GM21723 (cell line): ENCODE measurements around the gene PIRT.
"Not testable (repeated sequence)": the region's sequence is repeated elsewhere in the genome, so short reads cannot be mapped to it uniquely, and the experiment has no call there.

Source experiments
- ATAC-seq: cut with Tn5 transposase; IDR thresholded peaks from one replicate; pipeline ENCODE4 v1.9.1; 2021; ENCODE audit warnings: mild to moderate bottlenecking, moderate library complexity; ENCODE audit not compliant: unreplicated experiment

The PIRT gene

DNA sequence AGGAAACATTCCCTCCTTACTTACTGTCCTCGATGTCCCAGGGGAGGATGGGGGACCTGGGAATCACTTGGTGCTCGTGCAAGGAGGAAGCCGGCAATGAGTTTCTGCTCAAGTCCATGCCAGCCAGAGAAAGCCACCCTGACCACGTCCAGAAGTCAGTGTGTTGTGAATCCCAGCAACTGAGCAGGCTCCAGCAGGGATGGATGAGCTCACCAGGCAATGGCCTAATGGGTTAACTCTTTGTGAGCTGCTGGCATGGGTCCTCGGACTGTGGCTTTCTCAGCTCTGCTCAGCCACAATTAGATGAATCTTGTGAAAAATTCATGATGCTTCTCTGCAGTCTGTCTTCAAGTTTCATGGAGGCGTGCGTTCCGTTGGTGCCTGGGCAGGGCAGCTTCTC is at the start of gene PIRT:
Gene PIRT, minus strand, starts transcription at position 167 of the 400 bp plus-strand sequence. CDS start 12,442 bp downstream, outside the sequence.
- no peak for ATAC-seq

DNA sequence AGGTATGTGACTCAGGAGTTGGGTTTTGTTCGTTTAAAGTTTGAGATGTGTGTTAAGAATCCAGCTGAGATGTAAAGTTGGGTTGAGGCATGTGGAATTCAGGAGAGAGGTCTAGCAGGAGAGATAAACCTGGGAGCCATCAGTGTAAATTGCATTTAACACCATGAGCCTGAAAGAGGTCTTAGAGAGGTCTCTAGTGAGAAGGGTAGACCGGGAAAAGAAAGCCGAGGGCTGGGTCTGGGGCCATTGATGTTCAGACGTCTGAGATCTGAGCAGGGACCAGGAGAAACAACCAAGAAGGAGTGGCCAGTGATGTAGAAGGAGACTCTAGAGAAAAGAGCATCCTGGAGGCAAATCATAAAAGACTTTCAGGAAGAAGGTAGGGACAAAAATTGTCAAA is 44.1 kb upstream of the PIRT start:
- no peak for ATAC-seq

DNA sequence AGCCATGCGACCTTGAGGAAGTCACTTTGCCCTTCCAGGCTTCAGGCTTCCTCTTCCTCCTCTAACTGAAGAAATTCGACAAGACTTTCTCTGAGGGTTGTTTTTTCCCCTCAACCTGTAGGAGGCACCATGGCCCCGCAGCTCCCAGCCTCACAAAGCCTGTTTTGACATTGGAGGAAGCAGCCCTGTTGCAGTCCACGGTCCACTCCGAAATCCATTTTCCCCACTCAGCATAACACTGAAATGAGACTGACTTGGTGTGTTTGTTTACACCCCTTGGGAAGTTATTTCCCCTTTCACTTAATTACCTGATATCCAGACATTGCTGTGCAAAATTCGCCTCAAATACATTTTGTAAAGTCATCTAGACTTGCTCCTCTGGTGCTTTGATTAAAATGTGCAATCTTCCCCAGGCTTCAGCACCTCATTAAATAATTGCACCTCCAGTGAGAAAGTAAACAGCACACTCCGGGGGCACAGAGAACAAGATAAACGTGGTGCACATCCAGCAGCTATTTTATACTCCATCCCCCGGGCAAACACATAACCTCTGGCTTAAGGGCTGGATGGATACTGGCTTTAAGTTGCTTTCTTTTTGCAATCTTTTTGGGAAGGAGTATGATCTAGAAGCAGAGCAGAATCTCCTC is 41.4 kb upstream of the PIRT start:
- no peak for ATAC-seq

DNA sequence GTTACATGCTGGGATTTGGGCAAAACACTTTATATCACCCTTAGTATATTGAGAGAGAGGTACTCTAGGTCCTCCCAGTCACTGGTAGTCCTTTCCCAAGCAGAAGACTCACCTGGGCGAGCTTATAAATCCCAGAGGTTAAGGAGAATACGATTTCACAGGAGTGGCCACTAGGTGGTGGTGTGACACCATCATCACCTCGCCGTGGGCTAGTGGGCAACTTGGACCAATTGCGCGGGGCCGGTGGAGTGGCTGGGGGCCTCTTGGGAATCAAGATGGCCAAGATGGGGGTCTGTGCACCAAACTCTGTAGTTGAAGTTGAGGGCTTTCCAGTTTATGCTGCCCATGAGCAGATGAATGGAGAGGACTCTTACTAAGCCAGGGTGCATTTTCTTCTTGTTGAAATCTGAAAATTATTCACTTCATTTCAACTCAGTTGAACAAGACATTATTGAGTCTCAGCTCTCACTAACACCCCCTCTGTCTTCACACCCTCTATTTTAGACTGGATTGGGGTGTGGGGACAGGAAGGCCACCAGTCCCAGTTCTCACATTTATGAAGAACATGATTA is 38.2 kb upstream of the PIRT start:
- no peak for ATAC-seq

DNA sequence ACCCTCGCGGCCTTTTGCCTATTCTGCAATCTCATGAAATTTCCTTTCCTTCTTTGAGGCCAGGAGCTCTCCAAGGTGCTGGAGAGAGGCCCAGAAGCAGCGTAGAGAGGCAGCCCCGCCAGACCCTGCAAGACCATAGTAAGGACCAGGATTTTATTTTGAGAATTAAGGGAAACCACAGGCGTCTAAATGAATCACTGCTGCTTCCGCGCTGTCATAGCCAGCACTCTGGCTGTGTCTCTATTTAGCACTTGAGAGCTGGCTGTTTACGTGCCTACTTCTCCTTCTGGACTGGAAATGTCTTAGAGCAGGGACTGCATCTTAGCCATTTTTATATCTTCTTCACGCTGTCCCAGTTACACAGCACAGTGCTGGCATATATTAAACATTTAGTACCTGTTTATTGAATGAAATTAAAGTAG is 37.6 kb upstream of the PIRT start:
- ATAC-seq = no peak

DNA sequence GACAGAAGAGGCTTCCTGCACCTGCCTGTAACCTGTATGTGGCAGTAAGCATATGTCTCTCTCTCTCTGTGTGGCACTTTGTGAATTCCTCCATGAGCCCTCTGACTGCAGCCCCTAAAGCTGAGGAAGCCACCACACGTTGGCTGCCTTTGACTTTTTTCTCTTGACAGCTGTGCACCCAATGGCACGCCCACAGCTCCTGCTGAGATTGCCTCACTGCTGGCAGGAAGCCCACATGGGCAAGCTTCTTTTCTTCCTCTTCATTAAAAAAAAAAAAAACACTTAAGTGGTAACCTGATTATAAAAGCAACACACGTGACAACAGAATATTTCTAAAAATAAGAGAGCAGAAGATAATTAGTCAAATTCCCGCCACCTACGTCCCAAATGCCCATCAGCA is 34.0 kb upstream of the PIRT start:
- no peak for ATAC-seq

DNA sequence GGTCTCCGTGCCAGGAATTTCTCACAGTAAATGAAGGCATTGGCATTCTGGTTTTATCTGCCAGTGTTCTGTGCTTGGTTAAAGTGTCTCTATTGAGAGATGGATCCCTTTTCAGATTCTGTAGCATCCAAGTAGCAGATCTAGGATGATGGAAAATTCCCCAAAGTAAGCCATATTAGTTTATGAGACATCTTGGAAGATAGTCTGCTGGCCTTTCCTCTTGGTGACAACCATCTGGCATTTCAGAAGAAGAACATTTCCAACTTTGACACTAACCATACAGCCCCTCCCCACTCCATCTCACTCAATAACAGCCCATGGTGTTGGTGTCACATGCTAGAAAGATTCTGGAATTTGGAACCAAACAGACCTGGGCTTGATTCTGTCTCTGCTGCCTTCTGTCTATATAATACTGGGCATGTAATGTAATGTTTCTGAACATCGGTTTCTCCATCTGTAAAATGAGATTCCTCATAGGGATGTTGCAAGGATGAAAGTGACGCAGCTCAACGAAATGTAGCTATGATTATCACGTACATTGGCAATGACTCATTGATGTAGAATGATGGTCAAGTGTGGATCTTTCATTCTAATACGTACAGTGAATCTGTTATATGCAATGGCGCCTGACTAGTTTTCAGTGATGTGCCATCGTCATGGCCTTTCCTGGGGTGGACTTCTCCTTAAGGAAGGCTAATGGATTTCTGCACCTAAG is 32.6 kb upstream of the PIRT start:
- no peak for ATAC-seq

DNA sequence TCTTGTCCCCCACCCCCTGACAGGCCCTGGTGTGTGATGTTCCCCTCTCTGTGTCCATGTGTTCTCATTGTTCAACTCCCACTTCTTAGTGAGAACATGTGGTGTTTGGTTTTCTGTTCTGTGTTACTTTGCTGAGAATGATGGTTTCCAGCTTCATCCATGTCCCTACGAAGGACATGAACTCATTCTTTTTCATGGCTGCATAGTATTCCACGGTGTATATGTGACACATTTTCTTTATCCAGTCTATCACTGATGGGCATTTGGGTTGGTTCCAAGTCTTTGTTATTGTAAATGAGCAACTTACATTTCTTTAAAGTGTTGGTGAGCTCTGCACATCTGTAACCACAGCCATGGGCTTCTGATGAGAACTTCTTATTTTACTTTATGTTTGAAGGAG is 30.9 kb upstream of the PIRT start:
- not testable (repeated sequence) for ATAC-seq

DNA sequence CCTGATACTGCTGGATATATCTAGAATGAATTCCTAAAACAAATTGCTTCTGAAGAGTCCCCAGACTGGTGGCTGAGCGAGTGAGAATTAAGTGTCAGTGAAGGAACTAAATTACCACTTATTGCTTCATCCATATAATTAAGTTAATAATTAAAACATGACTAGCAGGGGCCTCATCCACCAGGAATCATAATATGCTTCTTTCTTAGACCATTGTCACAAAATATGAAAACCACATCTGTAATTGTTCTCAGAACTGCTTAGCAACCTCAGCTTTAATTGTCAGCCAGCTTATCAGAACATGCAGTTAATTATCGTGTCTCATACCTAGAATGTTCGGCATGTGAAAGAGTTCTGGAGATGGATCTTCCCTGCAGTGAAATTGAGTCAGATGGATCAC is 21.2 kb upstream of the PIRT start:
- ATAC-seq = no peak

DNA sequence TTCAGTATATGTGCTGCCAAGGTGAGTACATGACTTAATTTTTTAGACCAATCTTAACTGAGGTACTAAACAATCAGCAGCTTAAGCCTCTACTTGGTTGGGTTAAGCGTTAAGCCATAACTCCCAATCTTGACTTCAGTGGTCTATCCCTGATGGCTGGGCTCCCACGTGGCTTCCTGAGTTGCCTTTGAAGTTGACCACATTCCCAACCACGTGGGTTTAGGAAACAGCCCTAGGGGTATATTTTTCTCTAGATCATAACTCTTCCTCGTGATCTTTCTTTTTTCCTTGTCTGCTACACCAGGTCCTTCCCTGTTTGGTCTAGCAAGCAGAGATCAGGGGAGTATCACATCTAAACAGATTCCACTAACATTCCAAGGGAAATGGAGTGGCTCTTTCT is 20.1 kb upstream of the PIRT start:
- no peak for ATAC-seq

DNA sequence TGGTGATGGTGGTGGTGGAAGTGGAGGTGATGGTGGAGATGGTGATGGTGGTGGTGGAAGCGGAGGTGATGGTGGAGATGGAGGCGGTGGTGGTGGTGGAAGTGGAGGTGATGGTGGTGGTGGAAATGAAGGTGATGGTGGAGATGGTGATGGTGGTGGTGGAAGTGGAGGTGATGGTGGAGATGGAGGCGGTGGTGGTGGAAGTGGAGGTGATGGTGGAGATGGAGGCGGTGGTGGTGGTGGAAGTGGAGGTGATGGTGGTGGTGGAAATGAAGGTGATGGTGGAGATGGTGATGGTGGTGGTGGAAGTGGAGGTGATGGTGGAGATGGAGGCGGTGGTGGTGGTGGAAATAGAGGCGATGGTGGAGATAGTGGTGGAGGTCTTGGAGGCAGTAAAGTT is 8.7 kb upstream of the PIRT start:
- ATAC-seq = not testable (repeated sequence)

DNA sequence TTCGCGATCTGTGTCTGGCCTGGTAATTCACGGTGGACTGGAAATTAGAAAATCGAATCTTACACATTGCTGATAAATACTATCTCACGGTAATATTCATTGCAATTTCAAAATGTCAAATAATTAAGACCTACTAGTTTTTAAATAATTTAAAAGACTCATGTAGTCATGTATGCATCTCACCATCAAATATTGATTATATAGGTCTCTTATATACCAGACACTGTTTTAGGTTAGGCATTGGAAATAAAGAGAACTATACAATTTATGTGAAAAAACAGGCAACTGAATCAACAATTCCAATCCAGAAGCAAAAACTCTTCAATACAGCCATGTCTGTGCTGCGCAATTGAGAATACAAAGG is 7.5 kb upstream of the PIRT start:
- ATAC-seq = no peak

DNA sequence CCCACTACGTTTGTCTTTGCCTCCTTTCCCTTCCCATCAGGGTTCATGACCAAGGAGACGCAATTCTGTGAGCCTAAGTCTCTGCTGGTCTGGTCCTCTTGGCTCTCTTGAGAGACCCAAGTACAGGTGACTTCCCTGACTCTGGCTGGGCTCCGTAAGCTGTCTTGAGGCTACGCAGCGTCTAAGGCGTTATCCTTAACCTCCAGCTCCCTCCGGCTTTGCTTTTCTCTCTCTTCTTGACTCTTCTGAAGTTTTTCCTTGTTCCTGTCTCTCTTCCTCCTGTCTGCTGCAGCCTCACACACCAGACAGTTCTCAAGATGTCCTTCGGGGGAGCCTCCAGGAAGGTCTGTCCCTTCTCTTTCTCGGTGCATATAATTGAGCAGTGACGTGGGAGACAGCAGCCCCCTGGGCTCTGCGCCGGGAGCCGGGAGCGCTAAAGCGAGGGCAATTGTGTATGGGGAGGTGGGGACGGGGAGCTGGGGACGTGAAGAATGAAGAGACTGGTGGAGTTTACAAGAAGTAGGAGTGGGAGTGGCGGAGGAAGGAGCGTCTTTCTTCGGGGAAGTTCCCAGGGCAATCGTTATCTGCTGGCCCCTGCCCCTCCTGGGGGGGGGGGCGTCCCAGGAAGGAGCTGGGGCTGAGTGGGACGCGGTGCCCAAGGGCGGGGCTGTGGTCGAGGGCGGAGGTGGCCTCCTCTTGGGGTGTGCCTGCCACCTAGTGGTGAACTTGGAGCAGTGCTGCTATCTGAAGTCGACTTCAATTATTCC is 6.9 kb upstream of the PIRT start:
- ATAC-seq = peak; percentile 92

DNA sequence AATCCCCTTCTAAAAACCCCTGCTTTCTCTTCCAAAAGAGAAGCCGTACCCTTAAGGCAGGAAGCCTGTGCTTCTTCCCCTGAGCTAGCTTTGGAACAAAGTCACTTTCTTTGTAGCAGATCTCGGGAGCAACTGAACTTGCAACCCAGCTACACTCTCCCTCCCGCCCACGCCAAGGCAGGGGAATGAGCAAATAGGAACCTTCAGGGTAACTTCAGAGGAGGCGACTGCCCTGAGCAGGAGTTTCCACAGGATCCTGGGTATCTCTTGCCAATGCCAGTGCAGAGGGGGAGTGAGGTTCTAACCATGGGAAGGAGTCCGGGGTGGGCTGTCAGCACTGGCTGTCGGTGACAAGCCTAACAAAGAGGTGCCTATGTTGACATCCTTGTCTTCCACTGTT is 5.9 kb upstream of the PIRT start:
- no peak for ATAC-seq

DNA sequence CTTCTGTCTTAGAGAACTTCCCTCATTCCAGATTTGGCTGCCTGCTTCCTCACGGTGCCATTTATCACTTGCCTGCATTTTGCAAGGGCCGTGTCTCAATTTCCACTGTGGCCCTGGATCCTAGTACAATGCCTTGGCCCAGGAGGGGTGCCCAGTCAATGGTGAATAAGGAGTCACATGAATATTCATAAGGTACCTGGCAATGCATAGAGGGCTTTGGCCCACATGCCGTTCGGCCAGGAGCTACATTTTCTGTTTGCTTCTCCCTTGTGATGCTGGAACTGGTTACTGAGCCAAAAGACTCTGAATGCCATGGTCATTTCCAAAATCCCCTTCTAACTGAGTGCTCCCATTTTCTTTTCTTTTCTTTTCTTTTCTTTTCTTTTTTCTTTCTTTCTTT is 4.8 kb upstream of the PIRT start:
- ATAC-seq = no peak

DNA sequence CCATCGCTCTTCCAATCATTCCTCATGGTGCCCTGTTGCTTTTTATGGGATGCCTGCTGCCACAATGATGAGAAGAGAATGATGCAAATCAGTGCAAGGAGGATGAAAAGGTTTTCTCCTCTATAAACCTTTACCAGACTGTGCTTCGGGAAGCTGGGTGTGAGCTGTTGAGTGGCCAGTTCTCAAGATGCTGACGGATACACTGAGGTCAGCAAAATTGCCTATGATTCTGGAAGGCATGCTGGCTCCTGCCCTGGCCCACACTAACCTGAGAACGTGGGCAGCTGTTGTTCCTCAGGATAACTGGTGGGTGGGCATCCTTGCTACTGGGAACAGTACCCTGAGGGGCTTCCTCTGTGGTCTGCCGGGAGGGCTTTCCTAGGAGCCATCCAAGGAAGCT is 795 bp upstream of the PIRT start:
- no peak for ATAC-seq

DNA sequence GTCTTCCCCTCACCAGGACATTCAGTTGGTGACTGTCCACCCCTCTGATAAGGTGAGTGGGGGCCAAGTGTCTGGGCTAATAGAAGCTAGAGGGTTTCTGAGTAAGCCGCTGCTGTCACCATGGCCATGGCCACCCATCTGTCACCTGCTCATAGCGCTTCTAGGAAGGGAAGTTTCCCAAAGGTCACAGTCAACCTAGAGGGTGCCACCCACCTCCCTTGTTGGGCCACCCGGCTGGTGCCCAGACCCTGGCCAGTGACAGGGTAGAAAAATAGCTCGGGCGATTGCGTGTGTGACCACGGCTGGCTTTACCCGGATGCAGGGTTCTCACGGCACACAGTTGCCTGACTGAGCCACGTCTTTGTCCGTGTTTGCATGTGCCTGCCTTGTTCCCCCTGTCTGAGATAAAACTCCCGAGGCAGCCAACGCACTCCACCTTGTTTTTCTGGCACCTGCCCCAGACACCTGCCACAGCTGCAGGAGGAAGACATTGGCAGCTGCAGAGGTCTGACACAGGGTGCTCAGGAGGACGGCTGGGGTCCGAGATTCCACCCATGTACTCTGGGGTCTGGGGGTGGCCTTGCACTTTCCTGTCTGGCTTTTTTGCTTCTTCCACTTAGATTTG is 809 bp downstream of the PIRT start:
- no peak for ATAC-seq

DNA sequence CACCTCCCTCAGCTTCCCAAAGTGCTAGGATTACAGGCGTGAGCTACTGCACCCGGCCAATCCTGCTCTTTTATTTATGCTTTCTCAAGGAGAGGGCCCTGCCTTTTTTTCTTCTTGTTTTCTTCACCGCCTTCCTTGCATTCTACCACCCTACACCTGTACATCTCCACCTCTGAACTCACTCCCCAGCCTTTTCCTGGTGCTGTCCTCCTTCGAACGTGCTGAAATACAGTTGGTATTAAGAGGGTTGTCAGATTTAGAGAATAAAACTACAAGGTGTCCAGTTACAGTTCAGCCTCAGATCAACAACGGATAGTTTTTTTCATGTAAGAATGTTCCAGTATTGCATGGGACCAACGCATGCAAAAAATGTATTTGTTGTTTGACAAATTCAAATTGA is 1.7 kb downstream of the PIRT start:
- ATAC-seq = no peak

DNA sequence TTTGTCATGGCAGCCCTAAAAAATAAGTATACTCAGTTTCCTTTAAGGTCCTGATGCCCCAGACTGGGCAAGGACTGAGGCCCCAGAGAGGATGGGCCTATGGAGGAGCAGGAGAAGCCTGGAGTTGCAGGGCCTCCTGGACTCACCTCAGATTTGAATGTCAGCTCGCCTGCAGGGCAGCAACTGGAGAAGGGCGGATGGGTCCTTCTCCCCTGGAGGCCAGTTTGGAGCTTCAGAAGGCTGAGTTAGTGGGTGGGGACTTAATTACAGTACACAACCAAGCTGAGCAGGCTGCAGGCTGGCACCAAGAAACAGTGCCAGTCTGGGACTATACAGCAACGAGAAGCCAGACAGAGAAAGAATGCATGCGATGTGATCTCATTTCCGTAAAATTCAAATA is 6.2 kb downstream of the PIRT start:
- no peak for ATAC-seq

DNA sequence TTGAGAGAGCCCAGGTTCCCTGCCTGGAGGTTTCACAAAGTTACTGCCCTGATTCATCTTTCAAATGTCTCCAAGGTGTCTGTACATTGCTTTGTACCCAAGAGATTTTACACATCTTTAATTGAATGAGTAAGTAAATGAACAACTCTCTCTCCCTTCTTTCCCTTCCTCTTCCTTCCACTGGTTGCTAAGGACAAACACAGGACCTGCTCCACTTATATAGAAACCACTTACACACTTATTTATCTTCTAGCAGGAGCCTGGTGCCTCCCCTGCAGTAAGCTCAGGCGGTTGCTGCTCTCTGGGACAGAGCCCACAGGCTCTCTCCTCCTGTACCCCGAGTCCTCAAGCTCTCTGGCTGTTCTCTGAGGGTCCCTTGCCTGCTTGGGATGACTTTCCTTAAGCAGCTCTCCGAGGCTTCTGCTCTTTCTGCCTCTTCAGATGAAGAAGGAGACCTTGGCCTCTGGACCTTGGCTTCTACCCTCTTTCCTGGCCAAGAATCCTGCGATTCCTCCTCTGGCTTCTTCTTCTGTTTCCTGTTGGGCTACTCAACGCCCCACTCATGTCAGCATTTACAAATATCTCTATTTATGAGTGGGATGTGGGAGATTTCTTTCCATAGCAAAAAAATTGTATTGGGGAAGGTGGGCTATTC is 9.9 kb downstream of the PIRT start:
- ATAC-seq = no peak

DNA sequence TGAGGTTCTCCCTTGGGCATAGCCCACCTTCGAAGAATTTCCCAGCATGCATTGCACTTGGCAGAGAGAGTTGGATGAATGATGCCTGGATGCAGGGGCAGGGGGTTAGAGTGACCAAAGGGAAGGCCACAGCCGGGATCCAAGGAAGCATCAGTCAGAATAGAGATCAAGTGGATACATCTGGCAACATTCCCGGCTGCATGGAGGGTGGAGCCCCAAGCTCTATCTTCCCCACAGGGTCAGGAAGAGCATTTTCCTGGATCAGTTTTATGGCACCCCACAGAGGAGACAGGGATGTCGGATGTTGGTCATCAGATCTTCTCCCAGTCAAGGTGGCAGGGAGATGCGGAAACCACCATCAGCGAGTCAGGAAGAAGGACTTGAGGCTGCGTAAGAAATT is 13.0 kb downstream of the PIRT start:
- no peak for ATAC-seq
